Anterior cingulate cortex (tissue), 58 donors: Measurements from ENCODE around the gene CENPB.
"Not testable (repeated sequence)": the region's sequence is repeated elsewhere in the genome, so short reads cannot be mapped to it uniquely, and the experiment has no call there.

Experiments used
- DNase-seq, 58 donors: peaks; one replicate each; lab custom pipeline; 2025; lab: John Stamatoyannopoulos, UW

The CENPB gene

GRCh38 chr20:3786665-3787323 is at the start of gene CENPB:
Gene CENPB, minus strand, starts transcription at chr20:3786740. Its CDS starts 257 bp downstream, at chr20:3786483.
- peak in 56 of 58 donors; percentile 23 to 93 (median 80) for DNase-seq

- DNase-seq = no peak
Observed at GRCh38 chr20:3836132-3836531, 49.6 kb upstream of the CENPB start.

GRCh38 chr20:3829891-3830290 is 43.4 kb upstream of the CENPB start:
- not testable (repeated sequence) for DNase-seq

- DNase-seq = no peak
Observed at GRCh38 chr20:3828798-3829197, 42.3 kb upstream of the CENPB start.

- DNase-seq = no peak
Observed at GRCh38 chr20:3826420-3826819, 39.9 kb upstream of the CENPB start.

- DNase-seq = no peak
Observed at GRCh38 chr20:3825526-3825925, 39.0 kb upstream of the CENPB start.

GRCh38 chr20:3823881-3824280 is 37.3 kb upstream of the CENPB start:
- no peak for DNase-seq

GRCh38 chr20:3821996-3822395 is 35.5 kb upstream of the CENPB start:
- DNase-seq = no peak

GRCh38 chr20:3820901-3821727 is 34.6 kb upstream of the CENPB start:
- DNase-seq = no peak

GRCh38 chr20:3820048-3820900 is 33.7 kb upstream of the CENPB start, which contains the start of gene AP5S1:
Gene AP5S1, plus strand, starts transcription at chr20:3820547. Its CDS starts 1,571 bp downstream, at chr20:3822118.
- DNase-seq = peak; percentile 49 to 99 (median 95)

GRCh38 chr20:3819411-3820047 is 33.0 kb upstream of the CENPB start:
- DNase-seq = no peak

GRCh38 chr20:3818155-3819151 is 31.9 kb upstream of the CENPB start:
- DNase-seq = peak in 24 of 58 donors; percentile 8 to 50 (median 28)

- DNase-seq = no peak
Observed at GRCh38 chr20:3815703-3816315, 29.3 kb upstream of the CENPB start.

GRCh38 chr20:3814928-3815495 is 28.5 kb upstream of the CENPB start:
- DNase-seq = no peak

- DNase-seq = no peak
Observed at GRCh38 chr20:3813848-3814581, 27.5 kb upstream of the CENPB start.

- no peak for DNase-seq
Observed at GRCh38 chr20:3812975-3813847, 26.7 kb upstream of the CENPB start.
